ENCODE data around the gene ELMO3. TPM values are rescaled to one million over a fixed set of nuclear protein-coding genes. Genes with fewer than 3 reads are reported as not detected.

The ELMO3 gene
- total RNA-seq, 1 experiment from 2014 or later, result 45.8 TPM

DNA sequence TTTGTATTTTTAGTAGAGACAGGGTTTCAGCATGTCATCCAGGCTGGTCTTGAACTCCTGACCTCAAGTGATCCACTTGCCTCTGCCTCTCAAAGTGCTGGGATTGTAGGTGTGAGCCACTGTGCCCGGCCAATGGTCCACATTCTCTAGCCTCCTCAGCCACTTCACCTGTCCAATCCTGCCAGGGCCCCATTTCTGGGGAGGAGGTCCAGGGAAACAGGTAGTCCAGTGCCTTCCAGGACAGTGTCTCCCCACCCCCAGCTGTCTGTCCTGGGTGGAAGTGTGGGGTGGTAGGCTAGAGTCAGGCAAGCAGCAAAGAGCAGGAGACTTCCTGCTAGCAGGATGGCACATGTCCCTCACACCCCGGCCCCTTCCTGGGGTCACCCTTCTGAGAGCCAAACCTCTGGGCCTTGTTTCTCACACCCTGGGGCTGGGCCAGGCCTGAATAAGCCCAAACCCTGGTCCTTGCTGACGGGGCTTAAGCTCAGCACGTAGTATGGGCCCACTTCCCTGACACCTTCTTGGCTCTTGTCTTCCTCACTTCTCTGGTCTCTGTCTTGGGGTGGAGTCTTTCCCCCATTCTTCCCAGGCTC, 43.3 kb downstream of the ELMO3 start:
- peaks cover 9 to 19% of the 10 kb centered on the region in 2 experiments for H3K36me3 ChIP-seq (ENCODE audit: control insufficient read depth in 1 of 2, insufficient read depth in 2 of 2, low read length in 2 of 2)
- CTCF ChIA-PET, result interaction anchor here (0.7 kb wide), 1 partner anchor 26 kb away, joined by 3 read pairs; no protein-coding TSS in a partner anchor
- RAD21 ChIA-PET (ENCODE audit: low non-redundant PET in 1 of 2, low total read pairs in 2 of 2, uncharacterized antibody in 2 of 2, unreplicated experiment in 2 of 2), result no interaction called here
- H3K4me3 ChIP-seq (replicated peaks in 1 of 2; ENCODE audit: low read depth in 1 of 2, low read length in 2 of 2), result 0 out of 4 replicates have a peak overlapping the region, but pooled peaks of 1 of the 2 experiments have one; percentile 47
- H3K79me2 ChIP-seq (ENCODE audit: insufficient read depth, low read length), result peaks cover 71% of the 10 kb centered on the region
- H2AFZ ChIP-seq (ENCODE audit: low read depth, low read length, poor library complexity, severe bottlenecking), result no peak overlapping the region
- intact Hi-C loops (cut with micrococcal nuclease), result no loop called here
- H3K9me3 ChIP-seq (ENCODE audit: control insufficient read depth in 1 of 2, insufficient read depth in 1 of 2, low read depth in 1 of 2, low read length in 2 of 2), result no peaks in the 10 kb centered on the region
- peak overlapping the region; percentile 87 for H3K4me2 ChIP-seq (ENCODE audit: low read length)
- H3K4me1 ChIP-seq (ENCODE audit: control insufficient read depth in 1 of 2, insufficient read depth in 2 of 2, low read length in 2 of 2), result peaks cover 49 to 67% of the 10 kb centered on the region in 2 experiments
- BruUV-seq (replicated peaks), result no TSS peak
- H3K27me3 ChIP-seq (ENCODE audit: insufficient read depth, low read length), result no peaks in the 10 kb centered on the region
- peak overlapping the region; percentile 82 for H3K27ac ChIP-seq (ENCODE audit: low read depth, low read length)
- H4K20me1 ChIP-seq (ENCODE audit: insufficient read depth), result no peaks in the 10 kb centered on the region
- no peaks in the 10 kb centered on the region for H3K9me2 ChIP-seq (ENCODE audit: insufficient read depth)
- ATAC-seq (no peak), DNase-seq (ENCODE audit: low read depth, low spot score) (no peak)
- POLR2A ChIA-PET, result no interaction called here
- peak overlapping the region; percentile 67 for H3K9ac ChIP-seq (ENCODE audit: low read length)
- TF ChIP-seq SRF (IDR thresholded peaks at IDR 0.05; ENCODE audit: low read depth), result no peak
- TF ChIP-seq CBX3 (IDR thresholded peaks at IDR 0.05; ENCODE audit: low read depth), result no peak

DNA sequence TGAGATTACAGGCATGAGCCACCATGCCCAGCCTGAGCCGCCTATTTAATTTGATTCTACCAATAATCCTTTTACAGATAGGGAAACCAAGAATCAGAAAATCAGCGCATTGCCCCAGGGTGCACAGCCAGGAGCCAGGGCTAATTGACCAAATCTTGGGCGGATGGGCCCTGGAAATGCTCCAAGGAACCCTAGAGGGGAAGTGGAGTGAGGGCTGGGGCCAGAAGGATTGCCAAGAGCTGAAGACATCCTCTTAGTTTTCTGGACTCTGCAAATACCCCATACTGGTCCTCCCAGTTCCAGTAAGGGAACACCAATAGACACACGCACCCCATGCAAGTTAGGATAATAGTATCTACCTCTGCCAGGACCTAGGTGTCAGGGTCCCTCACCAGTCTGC, 44.5 kb downstream of the ELMO3 start:
- H3K9me2 ChIP-seq (ENCODE audit: insufficient read depth), result no peaks in the 10 kb centered on the region
- CTCF ChIA-PET, result interaction anchor here (1.4 to 1.7 kb wide), 2 partner anchors 43 to 185 kb away, joined by 3 to 7 read pairs; no protein-coding TSS in a partner anchor
- H3K4me2 ChIP-seq (ENCODE audit: low read length), result peak overlapping the region; percentile 94

More for the DNA sequence above, 44.5 kb downstream of the ELMO3 start:
- peaks cover 71% of the 10 kb centered on the region for H3K79me2 ChIP-seq (ENCODE audit: insufficient read depth, low read length)
- intact Hi-C loops (cut with micrococcal nuclease), result no loop called here
- ChIA-PET RAD21 (ENCODE audit: low non-redundant PET in 1 of 2, low total read pairs in 2 of 2, uncharacterized antibody in 2 of 2, unreplicated experiment in 2 of 2) (interaction anchor here in 1 of 2 experiments (0.6 kb wide), 1 partner anchor 110 kb away, joined by 3 read pairs; no protein-coding TSS in a partner anchor), POLR2A (interaction anchor here (0.5 to 1.1 kb wide), 2 partner anchors 10 to 107 kb away, joined by 3 to 7 read pairs; no protein-coding TSS in a partner anchor)
- H4K20me1 ChIP-seq (ENCODE audit: insufficient read depth), result no peaks in the 10 kb centered on the region
- ATAC-seq (no peak), DNase-seq (ENCODE audit: low read depth, low spot score) (no peak)
- H3K27ac ChIP-seq (ENCODE audit: low read depth, low read length), result peak overlapping the region; percentile 92
- H3K4me1 ChIP-seq (ENCODE audit: control insufficient read depth in 1 of 2, insufficient read depth in 2 of 2, low read length in 2 of 2), result peaks cover 56 to 78% of the 10 kb centered on the region in 2 experiments
- H3K9ac ChIP-seq (ENCODE audit: low read length), result peak overlapping the region; percentile 87
- H3K36me3 ChIP-seq (ENCODE audit: control insufficient read depth in 1 of 2, insufficient read depth in 2 of 2, low read length in 2 of 2), result peaks cover 3 to 12% of the 10 kb centered on the region in 2 experiments; a peak in 3 of 4 replicates
- no peak for TF ChIP-seq EZH2 (IDR thresholded peaks at IDR 0.05)
- no peak for TF ChIP-seq CEBPB (IDR thresholded peaks at IDR 0.05; ENCODE audit: low read depth)
- TF ChIP-seq EGR1 (IDR thresholded peaks at IDR 0.05; ENCODE audit: low read depth), result no peak
- TF ChIP-seq, protein P1, sequence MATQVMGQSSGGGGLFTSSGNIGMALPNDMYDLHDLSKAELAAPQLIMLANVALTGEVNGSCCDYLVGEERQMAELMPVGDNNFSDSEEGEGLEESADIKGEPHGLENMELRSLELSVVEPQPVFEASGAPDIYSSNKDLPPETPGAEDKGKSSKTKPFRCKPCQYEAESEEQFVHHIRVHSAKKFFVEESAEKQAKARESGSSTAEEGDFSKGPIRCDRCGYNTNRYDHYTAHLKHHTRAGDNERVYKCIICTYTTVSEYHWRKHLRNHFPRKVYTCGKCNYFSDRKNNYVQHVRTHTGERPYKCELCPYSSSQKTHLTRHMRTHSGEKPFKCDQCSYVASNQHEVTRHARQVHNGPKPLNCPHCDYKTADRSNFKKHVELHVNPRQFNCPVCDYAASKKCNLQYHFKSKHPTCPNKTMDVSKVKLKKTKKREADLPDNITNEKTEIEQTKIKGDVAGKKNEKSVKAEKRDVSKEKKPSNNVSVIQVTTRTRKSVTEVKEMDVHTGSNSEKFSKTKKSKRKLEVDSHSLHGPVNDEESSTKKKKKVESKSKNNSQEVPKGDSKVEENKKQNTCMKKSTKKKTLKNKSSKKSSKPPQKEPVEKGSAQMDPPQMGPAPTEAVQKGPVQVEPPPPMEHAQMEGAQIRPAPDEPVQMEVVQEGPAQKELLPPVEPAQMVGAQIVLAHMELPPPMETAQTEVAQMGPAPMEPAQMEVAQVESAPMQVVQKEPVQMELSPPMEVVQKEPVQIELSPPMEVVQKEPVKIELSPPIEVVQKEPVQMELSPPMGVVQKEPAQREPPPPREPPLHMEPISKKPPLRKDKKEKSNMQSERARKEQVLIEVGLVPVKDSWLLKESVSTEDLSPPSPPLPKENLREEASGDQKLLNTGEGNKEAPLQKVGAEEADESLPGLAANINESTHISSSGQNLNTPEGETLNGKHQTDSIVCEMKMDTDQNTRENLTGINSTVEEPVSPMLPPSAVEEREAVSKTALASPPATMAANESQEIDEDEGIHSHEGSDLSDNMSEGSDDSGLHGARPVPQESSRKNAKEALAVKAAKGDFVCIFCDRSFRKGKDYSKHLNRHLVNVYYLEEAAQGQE (IDR thresholded peaks at IDR 0.05; ENCODE audit: low read depth), result no peak
- TF ChIP-seq SP1 (IDR thresholded peaks at IDR 0.05; ENCODE audit: low read depth), result no peak
- TF ChIP-seq EZH2phosphoT487 (IDR thresholded peaks at IDR 0.05; ENCODE audit: borderline replicate concordance), result no peak
- no peak for TF ChIP-seq FOSL1 (IDR thresholded peaks at IDR 0.05; ENCODE audit: low read depth)
- TF ChIP-seq, protein P2, sequence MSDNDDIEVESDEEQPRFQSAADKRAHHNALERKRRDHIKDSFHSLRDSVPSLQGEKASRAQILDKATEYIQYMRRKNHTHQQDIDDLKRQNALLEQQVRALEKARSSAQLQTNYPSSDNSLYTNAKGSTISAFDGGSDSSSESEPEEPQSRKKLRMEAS (IDR thresholded peaks at IDR 0.05), result no peak
- TF ChIP-seq RAD21 (IDR thresholded peaks at IDR 0.05; ENCODE audit: low read depth), result no peak
- BruUV-seq (replicated peaks), result no TSS peak
- no peaks in the 10 kb centered on the region for H3K9me3 ChIP-seq (ENCODE audit: control insufficient read depth in 1 of 2, insufficient read depth in 1 of 2, low read depth in 1 of 2, low read length in 2 of 2)
- H3K4me3 ChIP-seq (replicated peaks in 1 of 2; ENCODE audit: low read depth in 1 of 2, low read length in 2 of 2), result no peak overlapping the region
- H2AFZ ChIP-seq (ENCODE audit: low read depth, low read length, poor library complexity, severe bottlenecking), result no peak overlapping the region
- H3K27me3 ChIP-seq (ENCODE audit: insufficient read depth, low read length), result no peaks in the 10 kb centered on the region

All from HCT116 (cell line).